GM19438 (cell line): Measurements from ENCODE around the gene CAPN11.
"Not testable (repeated sequence)": the region's sequence is repeated elsewhere in the genome, so short reads cannot be mapped to it uniquely, and the experiment has no call there.

Source experiments
- ATAC-seq: cut with Tn5 transposase; IDR thresholded peaks from one replicate; pipeline ENCODE4 v1.9.1; 2021; ENCODE audit warnings: low read depth; ENCODE audit not compliant: unreplicated experiment

Gene CAPN11

GRCh38 chr6:44179072-44179536 lies 20.5 kb downstream of the CAPN11 start:
- no peak for ATAC-seq

- ATAC-seq: no peak
Observed at GRCh38 chr6:44179648-44180047, 21.0 kb downstream of the CAPN11 start.

DNA sequence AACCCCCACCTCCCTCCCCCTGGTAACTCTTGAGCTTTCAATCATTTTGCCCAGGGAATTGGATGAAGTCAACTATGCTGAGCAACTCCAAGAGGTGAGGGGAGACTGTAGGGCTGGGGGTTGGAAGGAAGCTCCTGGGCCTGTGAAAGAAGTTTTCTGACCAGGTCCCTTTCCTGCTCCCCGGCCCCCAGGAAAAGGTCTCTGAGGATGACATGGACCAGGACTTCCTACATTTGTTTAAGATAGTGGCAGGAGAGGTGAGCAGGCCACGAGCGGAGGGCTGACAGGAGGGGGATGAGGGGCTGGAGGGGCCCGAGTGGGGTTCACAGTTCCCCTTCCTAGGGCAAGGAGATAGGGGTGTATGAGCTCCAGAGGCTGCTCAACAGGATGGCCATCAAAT lies 21.8 kb downstream of the CAPN11 start:
- no peak for ATAC-seq

- no peak for ATAC-seq
Observed at GRCh38 chr6:44180886-44181285, 22.3 kb downstream of the CAPN11 start.

DNA sequence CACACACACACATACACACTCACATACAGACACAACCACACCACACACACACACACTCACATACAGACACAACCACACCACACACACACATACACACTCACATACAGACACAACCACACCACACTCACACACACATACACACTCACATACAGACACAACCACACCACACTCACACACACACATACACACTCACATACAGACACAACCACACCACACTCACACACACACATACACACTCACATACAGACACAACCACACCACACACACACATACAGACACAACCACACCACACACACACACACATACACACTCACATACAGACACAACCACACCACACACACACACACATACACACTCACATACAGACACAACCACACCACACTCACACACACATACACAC lies 23.2 kb downstream of the CAPN11 start:
- not testable (repeated sequence) for ATAC-seq

DNA sequence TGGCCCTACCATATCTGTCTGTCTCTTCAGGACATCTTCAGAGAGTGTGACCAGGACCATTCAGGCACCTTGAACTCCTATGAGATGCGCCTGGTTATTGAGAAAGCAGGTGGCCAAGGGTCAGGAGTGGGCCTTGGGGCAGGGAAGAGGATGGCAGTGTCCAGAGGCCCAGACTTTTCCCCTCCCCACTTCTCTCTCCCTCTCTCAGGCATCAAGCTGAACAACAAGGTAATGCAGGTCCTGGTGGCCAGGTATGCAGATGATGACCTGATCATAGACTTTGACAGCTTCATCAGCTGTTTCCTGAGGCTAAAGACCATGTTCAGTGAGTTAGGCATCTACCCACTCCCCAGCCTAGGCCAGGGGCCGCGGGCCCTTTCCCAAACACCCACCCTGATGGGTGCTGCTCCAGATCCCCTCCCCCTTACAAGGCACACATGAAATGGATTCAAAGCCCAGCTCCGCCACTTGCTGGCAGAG lies 24.3 kb downstream of the CAPN11 start:
- ATAC-seq: no peak

GRCh38 chr6:44183783-44184182 lies 25.2 kb downstream of the CAPN11 start:
- no peak for ATAC-seq

GRCh38 chr6:44185356-44185755 lies 26.7 kb downstream of the CAPN11 start:
- ATAC-seq: not testable (repeated sequence)

- no peak for ATAC-seq
Observed at GRCh38 chr6:44185953-44186634, 27.5 kb downstream of the CAPN11 start.

- no peak for ATAC-seq
Observed at GRCh38 chr6:44186635-44187025, 28.0 kb downstream of the CAPN11 start.

DNA sequence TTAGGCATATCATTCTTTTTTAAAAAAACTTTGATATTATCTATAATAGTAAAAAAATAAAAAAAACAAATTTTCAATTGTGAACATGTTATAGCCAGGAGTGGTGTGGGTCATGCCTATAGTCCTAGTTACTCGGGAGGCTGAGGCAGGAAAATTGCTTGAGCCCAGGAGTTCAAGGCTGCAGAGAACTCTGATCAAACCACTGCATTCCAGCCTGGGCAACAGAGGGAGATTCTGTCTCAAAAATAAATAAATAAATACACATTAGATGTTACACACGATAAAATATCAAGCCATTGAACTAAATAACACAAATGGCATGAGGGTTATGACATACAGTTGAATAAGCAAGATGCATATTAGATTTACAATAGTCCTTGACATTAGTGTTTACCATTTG lies 30.2 kb downstream of the CAPN11 start:
- ATAC-seq: no peak

DNA sequence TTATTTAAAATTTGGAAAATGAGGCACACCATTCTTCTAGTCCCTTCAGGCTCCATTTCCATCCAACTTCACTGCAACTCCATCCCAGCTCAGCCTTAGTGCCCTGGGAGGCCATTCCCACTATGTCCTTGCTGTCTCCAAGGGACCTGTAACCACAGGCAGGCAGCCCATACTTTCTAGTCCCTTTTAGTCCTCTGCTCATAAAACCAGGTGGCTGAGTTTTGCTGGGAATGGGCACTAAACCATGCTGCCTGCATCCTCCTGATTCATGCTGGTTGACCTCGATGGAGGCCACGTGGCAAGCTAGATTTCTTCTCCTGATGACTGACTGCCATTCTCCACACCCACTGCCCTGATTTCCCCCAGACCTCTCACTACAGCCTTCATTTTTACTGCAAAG lies 30.6 kb downstream of the CAPN11 start:
- no peak for ATAC-seq

GRCh38 chr6:44190715-44191114 lies 32.1 kb downstream of the CAPN11 start:
- no peak for ATAC-seq

- ATAC-seq: no peak
Observed at GRCh38 chr6:44192428-44193041, 33.9 kb downstream of the CAPN11 start.

GRCh38 chr6:44193307-44193910 lies 34.8 kb downstream of the CAPN11 start:
- no peak for ATAC-seq

DNA sequence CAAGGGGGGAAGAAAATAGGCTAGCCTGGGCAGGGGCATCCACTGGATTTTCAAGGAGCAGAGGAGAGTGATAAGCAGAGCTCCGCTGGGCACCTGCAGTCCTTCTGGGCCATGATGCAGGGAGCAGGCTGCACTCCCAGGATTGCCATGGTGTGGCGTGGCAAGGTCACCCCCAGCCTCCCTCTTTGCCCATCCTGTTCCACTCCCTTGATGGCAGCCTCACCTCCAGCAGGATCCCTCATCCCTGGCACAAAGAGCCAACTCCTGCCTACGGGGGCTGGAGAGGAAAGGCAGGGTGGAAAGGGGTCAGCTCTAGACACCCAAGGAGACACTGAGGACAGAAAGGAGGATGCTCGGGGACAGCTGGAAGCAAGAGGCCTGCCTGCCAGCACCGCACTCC lies 35.7 kb downstream of the CAPN11 start:
- no peak for ATAC-seq

DNA sequence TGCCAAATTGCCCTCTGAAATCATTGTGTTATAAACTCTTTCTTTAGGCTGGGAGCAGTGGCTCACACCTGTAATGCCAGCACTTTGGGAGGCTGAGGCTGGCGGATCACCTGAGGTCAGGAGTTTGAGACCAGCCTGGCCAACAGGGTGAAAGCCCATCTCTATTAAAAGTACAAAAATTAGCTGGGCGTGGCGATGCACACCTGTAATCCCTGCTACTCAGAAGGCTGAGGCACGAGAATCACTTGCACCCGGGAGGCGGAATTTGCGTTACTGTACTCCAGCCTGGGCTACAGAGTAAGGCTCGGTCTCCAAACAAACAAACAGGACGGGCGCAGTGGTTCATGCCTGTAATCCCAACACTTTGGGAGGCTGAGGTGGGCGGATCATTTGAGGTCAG lies 37.7 kb downstream of the CAPN11 start:
- ATAC-seq: not testable (repeated sequence)

GRCh38 chr6:44198684-44199083 lies 40.1 kb downstream of the CAPN11 start:
- ATAC-seq: no peak

DNA sequence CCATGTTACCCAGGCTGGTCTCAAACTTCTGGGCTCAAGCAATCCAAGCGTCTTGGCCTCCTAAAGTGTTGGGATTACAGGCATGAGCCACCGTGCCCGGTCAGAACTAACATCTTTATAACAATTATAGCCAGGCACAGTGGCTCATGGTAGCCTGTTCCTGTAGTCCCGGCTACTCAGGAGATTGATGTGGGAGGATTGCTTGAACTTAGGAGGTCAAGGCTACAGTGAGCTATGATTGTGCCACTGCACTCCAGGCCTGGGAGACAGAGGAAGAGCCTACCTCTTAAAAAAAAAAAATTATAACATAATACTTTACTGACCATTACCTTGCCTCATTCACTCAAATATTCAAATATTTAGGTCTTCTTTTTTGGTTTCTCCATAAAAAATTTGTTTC lies 41.3 kb downstream of the CAPN11 start:
- ATAC-seq: no peak

DNA sequence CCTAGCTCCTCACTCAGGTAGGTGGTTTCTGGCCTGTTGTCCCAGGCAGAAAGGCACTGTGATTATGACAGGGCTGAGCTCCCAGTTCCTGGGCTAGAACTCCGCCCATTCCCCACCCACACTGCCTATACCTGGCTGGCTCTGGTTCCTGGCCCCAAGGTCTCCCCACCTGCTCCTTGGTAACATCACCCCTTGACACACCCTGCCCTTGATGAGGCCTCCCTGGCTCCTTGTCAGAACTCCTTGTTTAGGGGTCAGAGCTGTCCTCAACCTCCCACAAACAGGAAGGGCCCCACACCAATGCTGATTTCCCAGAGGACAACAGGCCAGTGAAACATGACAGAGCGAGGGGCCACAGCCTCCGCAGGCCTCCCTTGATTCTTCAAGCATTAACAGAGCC lies 42.6 kb downstream of the CAPN11 start:
- no peak for ATAC-seq

GRCh38 chr6:44201638-44202303 lies 43.2 kb downstream of the CAPN11 start:
- no peak for ATAC-seq
